Suprapubic skin (tissue), 3 donors: Measurements from ENCODE around the gene STX16.

Experiments
- POLR2A ChIP-seq, 2 donors: fragments of 450-650 bp; IDR thresholded peaks; one replicate each; pipeline ENCODE4 v1.6.1; 2017; ENCODE audit warnings: antibody characterized with exemption in 2 of 2, mild to moderate bottlenecking in 2 of 2, moderate library complexity in 2 of 2
- TF ChIP-seq, protein P1 (sequence below), 2 donors: fragments of 200-600 bp in 1 of 2; fragments of 450-650 bp in 1 of 2; sonication (generic) in 1 of 2; IDR thresholded peaks; one replicate each; pipeline ENCODE4 v1.5.1; 2016 to 2019; ENCODE audit warnings: antibody characterized with exemption in 2 of 2, mild to moderate bottlenecking in 1 of 2, moderate library complexity in 1 of 2

DNA sequence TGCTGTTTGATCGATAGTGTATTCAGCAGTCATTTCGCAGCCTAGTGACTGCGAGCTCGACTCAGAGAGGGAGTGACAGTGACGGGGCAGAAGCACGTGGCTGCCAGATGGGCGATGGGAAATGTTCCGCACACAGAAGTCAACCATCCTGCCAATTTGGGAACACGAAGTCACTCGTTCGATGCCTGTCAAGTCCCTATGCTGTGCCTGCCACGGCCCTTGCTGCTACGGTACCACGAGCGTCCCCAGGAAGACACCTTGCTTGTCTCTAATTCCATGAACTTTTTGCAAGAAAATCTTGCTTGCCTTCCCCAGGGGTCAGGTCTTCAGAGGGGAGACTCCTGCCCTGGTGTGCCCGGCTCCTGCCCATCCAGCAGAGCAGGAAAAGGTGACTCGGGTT lies 17.0 kb upstream of the STX16 start:
- TF ChIP-seq, protein P1, sequence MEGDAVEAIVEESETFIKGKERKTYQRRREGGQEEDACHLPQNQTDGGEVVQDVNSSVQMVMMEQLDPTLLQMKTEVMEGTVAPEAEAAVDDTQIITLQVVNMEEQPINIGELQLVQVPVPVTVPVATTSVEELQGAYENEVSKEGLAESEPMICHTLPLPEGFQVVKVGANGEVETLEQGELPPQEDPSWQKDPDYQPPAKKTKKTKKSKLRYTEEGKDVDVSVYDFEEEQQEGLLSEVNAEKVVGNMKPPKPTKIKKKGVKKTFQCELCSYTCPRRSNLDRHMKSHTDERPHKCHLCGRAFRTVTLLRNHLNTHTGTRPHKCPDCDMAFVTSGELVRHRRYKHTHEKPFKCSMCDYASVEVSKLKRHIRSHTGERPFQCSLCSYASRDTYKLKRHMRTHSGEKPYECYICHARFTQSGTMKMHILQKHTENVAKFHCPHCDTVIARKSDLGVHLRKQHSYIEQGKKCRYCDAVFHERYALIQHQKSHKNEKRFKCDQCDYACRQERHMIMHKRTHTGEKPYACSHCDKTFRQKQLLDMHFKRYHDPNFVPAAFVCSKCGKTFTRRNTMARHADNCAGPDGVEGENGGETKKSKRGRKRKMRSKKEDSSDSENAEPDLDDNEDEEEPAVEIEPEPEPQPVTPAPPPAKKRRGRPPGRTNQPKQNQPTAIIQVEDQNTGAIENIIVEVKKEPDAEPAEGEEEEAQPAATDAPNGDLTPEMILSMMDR (IDR thresholded peaks at IDR 0.05), result no peak
- no peak for TF ChIP-seq POLR2A (IDR thresholded peaks at IDR 0.05)
